Upper lobe of left lung (tissue), 6 donors: ENCODE data around the gene LRRC46. TPM values are rescaled to one million over a fixed set of nuclear protein-coding genes. Genes with fewer than 3 reads are reported as not detected.

ENCODE experiments used
- ATAC-seq, 2 donors: fragments of 200-7000 bp; cut with Tn5 transposase; one replicate each; pipeline ENCODE4 v1.9.1; 2022; ENCODE audit warnings: mild to moderate bottlenecking in 2 of 2, moderate library complexity in 2 of 2; ENCODE audit not compliant: low FRiP score in 2 of 2
- DNase-seq, 2 donors: peaks; one replicate each; pipeline ENCODE4 v3.0.0-alpha.2; 2019 to 2020
- H3K27ac ChIP-seq, 4 donors: fragments of 200-600 bp; sonication (generic); one replicate each; pipeline ENCODE4 v1.5.1; 2016 to 2019
- H3K27me3 ChIP-seq, 4 donors: fragments of 200-600 bp; sonication (generic); one replicate each; pipeline ENCODE4 v1.5.1; 2017 to 2019
- H3K36me3 ChIP-seq, 4 donors: fragments of 200-600 bp; sonication (generic); one replicate each; pipeline ENCODE4 v1.5.1; 2016 to 2019
- H3K4me1 ChIP-seq, 4 donors: fragments of 200-600 bp; sonication (generic); one replicate each; pipeline ENCODE4 v1.5.1; 2018 to 2019
- H3K4me3 ChIP-seq, 4 donors: fragments of 200-600 bp; sonication (generic); one replicate each; pipeline ENCODE4 v1.5.1; 2017 to 2019; ENCODE audit warnings: mild to moderate bottlenecking in 2 of 4, moderate library complexity in 1 of 4
- H3K9me3 ChIP-seq, 4 donors: fragments of 200-600 bp; sonication (generic); one replicate each; pipeline ENCODE4 v1.5.1; 2018 to 2019
- CTCF ChIP-seq, 6 experiments: fragments of 450-650 bp in 4 of 6; fragments of 200-600 bp in 2 of 6; sonication (generic) in 2 of 6; IDR thresholded peaks; one replicate each; pipeline ENCODE4 v1.5.1; 2016 to 2019; ENCODE audit warnings: antibody characterized with exemption in 6 of 6
- EP300 ChIP-seq, 4 donors: sonication (generic); formaldehyde crosslinking; IDR thresholded peaks; one replicate each; pipeline ENCODE4 v1.5.1; 2017; ENCODE audit warnings: antibody characterized with exemption in 4 of 4, control low read depth in 2 of 4
- POLR2A ChIP-seq, 4 donors: fragments of 450-650 bp; IDR thresholded peaks; one replicate each; pipeline ENCODE4 v1.5.1; 2016 to 2017; ENCODE audit warnings: antibody characterized with exemption in 4 of 4, mild to moderate bottlenecking in 2 of 4
- POLR2AphosphoS5 ChIP-seq, 2 donors: sonication (generic); formaldehyde crosslinking; IDR thresholded peaks; one replicate each; pipeline ENCODE4 v1.5.1; 2017; ENCODE audit warnings: antibody characterized with exemption in 2 of 2
- WGBS, 2 donors: methylation state at CpG; one replicate each; pipeline ENCODE4 v1.1.5; 2017 to 2018; 5-methylcytosine and 5-hydroxymethylcytosine counted together
- total RNA-seq, 6 donors: library from RNA; depleted of rRNA in 4 of 6; stranded (reverse); fragments of >200 nt in 4 of 6; gene quantifications; one replicate each; pipeline versions ENCODE4 v1.1.0 to v1.2.1, GENCODE V29; 2016 to 2021
- donor health status: DM: no; HTN: no; CAD: no; lungs with moderate emphysema.
- donor health status: DM: no; HTN: yes; CAD: no; lungs with severe emphysema.

The LRRC46 gene
- total RNA-seq, 6 donors from 2014 or later = 0.49 to 23.5 (median 9.1) TPM

GRCh38 chr17:47801906-47802305 lies 29.6 kb upstream of the LRRC46 start:
- ATAC-seq (no peak), DNase-seq (no peak)
- Histone ChIP-seq H3K27ac (no peak overlapping the region), H3K4me3 (no peak overlapping the region), H3K36me3 (peaks cover 0 to 7% (median 3%) of the 10 kb centered on the region in 4 donors), H3K27me3 (peaks cover 0 to 3% (median 0%) of the 10 kb centered on the region in 4 donors), H3K9me3 (no peaks in the 10 kb centered on the region), H3K4me1 (no peaks in the 10 kb centered on the region)
- WGBS, 2 donors = 42 to 55% methylated on average over 5 to 6 of the region's 6 CpGs
- TF ChIP-seq POLR2AphosphoS5 (IDR thresholded peaks at IDR 0.05) = no peak
- no peak for TF ChIP-seq CTCF (IDR thresholded peaks at IDR 0.05)
- TF ChIP-seq EP300 (IDR thresholded peaks at IDR 0.05) = no peak

GRCh38 chr17:47802341-47803022 lies 29.0 kb upstream of the LRRC46 start:
- 34 to 45% methylated on average over 7 to 9 of the region's 9 CpGs for WGBS, 2 donors
- Histone ChIP-seq H3K27me3 (peaks cover 0 to 3% (median 0%) of the 10 kb centered on the region in 4 donors), H3K27ac (no peak overlapping the region), H3K4me1 (no peaks in the 10 kb centered on the region), H3K36me3 (peaks cover 0 to 13% (median 8%) of the 10 kb centered on the region in 4 donors), H3K4me3 (no peak overlapping the region), H3K9me3 (no peaks in the 10 kb centered on the region)
- DNase-seq (no peak), ATAC-seq (peak in 1 of 2 donors; percentile 50)
- TF ChIP-seq POLR2A (IDR thresholded peaks at IDR 0.05) (no peak), POLR2AphosphoS5 (IDR thresholded peaks at IDR 0.05) (no peak), CTCF (IDR thresholded peaks at IDR 0.05) (peak; percentile 21 to 41 (median 34))

- WGBS, 2 donors = 69 to 75% methylated on average over 5 of the region's 5 CpGs
- TF ChIP-seq CTCF (IDR thresholded peaks at IDR 0.05) (no peak), EP300 (IDR thresholded peaks at IDR 0.05) (no peak), POLR2AphosphoS5 (IDR thresholded peaks at IDR 0.05) (no peak), POLR2A (IDR thresholded peaks at IDR 0.05) (no peak)
- no peaks in the 10 kb centered on the region for H3K9me3 ChIP-seq
- H3K4me3 ChIP-seq = no peak overlapping the region
- ATAC-seq (no peak), DNase-seq (no peak)
- H3K27me3 ChIP-seq = peaks cover 0 to 3% (median 0%) of the 10 kb centered on the region in 4 donors
- no peaks in the 10 kb centered on the region for H3K4me1 ChIP-seq
- peaks cover 0 to 20% (median 16%) of the 10 kb centered on the region in 4 donors for H3K36me3 ChIP-seq
- no peak overlapping the region for H3K27ac ChIP-seq
Observed at GRCh38 chr17:47803201-47803600, 28.3 kb upstream of the LRRC46 start.

GRCh38 chr17:47803751-47804150 lies 27.7 kb upstream of the LRRC46 start:
- Histone ChIP-seq H3K36me3 (peaks cover under 1 to 26% (median 21%) of the 10 kb centered on the region in 4 donors), H3K27ac (no peak overlapping the region), H3K4me1 (no peaks in the 10 kb centered on the region), H3K4me3 (no peak overlapping the region), H3K9me3 (no peaks in the 10 kb centered on the region), H3K27me3 (peaks cover 0 to 3% (median 0%) of the 10 kb centered on the region in 4 donors)
- ATAC-seq = no peak
- no peak for TF ChIP-seq CTCF (IDR thresholded peaks at IDR 0.05)
- TF ChIP-seq EP300 (IDR thresholded peaks at IDR 0.05) = no peak
- TF ChIP-seq POLR2A (IDR thresholded peaks at IDR 0.05) = no peak
- no peak for TF ChIP-seq POLR2AphosphoS5 (IDR thresholded peaks at IDR 0.05)
- DNase-seq = no peak
- WGBS, 2 donors = 79 to 81% methylated on average over 6 of the region's 6 CpGs

- Histone ChIP-seq H3K36me3 (peaks cover 4 to 33% (median 28%) of the 10 kb centered on the region in 4 donors), H3K4me1 (peaks cover 0 to under 1% (median 0%) of the 10 kb centered on the region in 4 donors), H3K4me3 (no peak overlapping the region), H3K9me3 (no peaks in the 10 kb centered on the region), H3K27ac (no peak overlapping the region), H3K27me3 (peaks cover 0 to 3% (median 0%) of the 10 kb centered on the region in 4 donors)
- 45 to 70% methylated on average over 2 to 3 of the region's 3 CpGs for WGBS, 2 donors
- TF ChIP-seq POLR2A (IDR thresholded peaks at IDR 0.05) = no peak
- no peak for TF ChIP-seq CTCF (IDR thresholded peaks at IDR 0.05)
- TF ChIP-seq POLR2AphosphoS5 (IDR thresholded peaks at IDR 0.05) = no peak
- TF ChIP-seq EP300 (IDR thresholded peaks at IDR 0.05) = no peak
- DNase-seq = peak in 1 of 2 donors; percentile 6
- ATAC-seq = no peak
Observed at GRCh38 chr17:47804461-47804860, 27.0 kb upstream of the LRRC46 start.
